GM19372 (cell line): ENCODE measurements around the gene KRTAP10-5.
"Not testable (repeated sequence)": the region's sequence is repeated elsewhere in the genome, so short reads cannot be mapped to it uniquely, and the experiment has no call there.

Experiments used
- ATAC-seq: cut with Tn5 transposase; IDR thresholded peaks from one replicate; pipeline ENCODE4 v1.9.1; 2021; ENCODE audit warnings: mild to moderate bottlenecking, low read depth, moderate library complexity; ENCODE audit not compliant: unreplicated experiment

The KRTAP10-5 gene, protein sequence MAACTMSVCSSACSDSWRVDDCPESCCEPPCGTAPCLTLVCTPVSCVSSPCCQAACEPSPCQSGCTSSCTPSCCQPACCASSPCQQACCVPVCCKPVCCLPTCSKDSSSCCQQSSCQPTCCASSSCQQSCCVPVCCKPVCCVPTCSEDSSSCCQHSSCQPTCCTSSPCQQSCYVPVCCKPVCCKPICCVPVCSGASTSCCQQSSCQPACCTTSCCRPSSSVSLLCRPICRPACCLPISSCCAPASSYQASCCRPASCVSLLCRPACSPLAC

DNA sequence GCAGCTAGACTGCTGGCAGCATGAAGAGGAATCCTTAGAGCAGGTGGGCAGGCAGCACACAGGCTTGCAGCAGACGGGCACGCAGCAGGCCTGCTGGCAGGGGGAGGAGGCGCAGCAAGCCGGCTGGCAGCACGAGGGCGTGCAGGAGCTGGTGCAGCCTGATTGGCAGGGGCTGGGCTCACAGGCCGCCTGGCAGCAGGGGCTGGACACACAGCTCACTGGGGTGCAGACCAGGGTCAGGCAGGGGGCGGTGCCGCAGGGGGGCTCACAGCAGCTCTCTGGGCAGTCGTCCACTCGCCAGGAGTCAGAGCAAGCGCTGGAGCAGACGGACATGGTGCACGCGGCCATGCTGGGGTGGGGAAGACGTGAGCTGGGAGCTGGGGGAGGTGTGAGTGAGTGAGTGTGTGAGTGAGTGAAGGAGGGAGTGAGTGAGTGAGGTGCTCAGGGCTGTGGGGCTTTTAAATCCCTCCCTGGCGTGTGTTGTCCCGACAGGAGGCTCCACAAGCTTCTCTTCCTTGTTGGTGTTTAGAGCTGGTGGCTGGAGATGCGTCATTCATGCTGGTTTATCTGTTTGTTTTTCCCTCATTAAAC lies at the start of gene KRTAP10-5:
Gene KRTAP10-5, minus strand, starts transcription at position 374 of the 591 bp plus-strand sequence. Its CDS starts 26 bp downstream, at position 348.
- ATAC-seq, result not testable (repeated sequence)

DNA sequence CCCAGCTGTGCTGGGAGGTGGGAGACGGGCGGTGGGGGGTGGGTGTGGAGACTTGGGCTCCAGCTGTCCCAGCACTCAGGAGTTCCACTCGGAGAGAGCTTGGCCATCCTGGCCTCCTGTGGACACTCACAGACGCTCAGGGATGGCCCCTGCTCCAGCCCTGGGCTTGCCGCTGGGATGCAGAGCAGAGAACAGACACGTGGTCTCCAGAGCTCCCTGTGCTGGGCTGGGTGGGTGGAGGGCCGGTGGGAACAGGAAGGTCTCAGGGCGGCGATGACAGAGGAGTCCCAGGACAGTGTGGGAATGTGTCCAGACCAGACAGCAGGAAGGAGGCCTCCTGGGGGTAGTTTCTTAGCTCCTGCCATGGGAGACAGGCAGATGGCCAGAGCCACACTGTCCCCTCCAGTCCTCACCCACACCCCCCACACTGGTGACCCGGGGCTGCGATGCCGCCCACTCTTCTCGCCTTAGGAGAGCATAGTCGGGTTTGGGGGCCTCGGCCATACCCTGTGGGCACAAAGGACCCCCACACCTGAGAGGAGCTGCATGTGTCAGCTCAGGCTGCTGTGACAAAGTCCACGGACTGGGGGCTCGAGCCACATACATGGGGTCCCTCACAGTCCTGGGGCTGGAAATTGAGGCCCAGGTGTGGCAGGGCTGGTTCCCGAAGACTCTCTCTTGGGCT lies 48.4 kb upstream of the KRTAP10-5 start:
- no peak for ATAC-seq

DNA sequence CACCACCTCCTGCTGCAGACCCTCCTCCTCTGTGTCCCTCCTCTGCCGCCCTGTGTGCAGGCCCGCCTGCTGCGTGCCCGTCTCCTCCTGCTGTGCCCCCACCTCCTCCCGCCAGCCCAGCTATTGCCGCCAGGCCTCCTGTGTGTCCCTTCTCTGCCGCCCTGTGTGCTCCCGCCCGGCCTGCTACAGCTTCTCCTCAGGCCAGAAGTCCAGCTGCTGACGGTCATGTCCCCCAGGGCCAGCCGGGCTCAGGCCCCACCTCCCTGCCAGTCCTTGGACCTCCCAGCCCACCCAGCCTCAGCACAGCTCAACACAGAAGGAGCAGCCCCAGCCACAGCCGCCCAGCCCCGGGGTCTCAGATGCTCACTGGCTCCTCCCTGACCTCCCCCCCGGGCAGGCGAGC lies 47.4 kb upstream of the KRTAP10-5 start:
- not testable (repeated sequence) for ATAC-seq

DNA sequence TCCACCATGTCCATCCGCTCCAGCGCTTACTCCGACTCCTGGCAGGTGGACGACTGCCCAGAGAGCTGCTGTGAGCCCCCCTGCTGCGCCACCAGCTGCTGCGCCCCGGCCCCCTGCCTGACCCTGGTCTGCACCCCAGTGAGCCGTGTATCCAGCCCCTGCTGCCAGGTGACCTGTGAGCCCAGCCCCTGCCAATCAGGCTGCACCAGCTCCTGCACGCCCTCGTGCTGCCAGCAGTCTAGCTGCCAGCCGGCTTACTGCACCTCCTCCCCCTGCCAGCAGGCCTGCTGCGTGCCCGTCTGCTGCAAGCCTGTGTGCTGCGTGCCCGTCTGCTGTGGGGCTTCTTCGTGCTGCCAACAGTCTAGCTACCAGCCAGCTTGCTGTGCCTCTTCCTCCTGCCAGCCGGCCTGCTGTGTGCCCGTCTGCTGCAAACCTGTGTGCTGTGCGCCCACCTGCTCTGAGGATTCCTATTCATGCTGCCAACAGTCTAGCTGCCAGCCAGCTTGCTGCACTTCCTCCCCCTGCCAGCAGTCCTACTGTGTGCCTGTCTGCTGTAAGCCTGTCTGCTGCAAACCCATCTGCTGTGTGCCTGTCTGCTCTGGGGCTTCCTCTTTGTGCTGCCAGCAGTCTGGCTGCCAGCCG lies 46.9 kb upstream of the KRTAP10-5 start:
- not testable (repeated sequence) for ATAC-seq

DNA sequence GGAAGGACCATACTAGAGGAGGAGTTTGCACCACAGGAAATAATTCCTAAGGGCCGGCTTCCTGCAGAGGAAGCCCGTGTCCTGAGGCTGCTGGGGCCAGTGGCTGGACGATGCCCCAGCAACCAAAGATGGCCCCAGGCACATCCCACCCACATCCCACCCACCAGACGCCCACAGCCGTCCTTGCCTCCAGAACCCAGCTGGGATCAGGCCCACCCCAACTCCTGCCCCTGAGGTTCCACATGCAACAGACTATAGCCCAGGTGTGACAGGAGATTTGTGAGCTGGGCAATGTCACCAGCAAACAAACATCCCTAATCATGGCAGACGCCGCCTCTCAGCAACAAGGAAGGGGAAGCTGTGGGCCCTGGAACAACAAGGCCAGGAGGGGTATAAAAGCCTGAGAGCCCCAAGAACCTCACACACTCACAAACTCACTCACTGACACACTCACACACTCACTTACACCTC lies 46.3 kb upstream of the KRTAP10-5 start, which contains the start of gene KRTAP10-9:
Gene KRTAP10-9, plus strand, starts transcription at position 421 of the 471 bp plus-strand sequence. CDS start 79 bp downstream, outside the sequence.
- ATAC-seq, result no peak

DNA sequence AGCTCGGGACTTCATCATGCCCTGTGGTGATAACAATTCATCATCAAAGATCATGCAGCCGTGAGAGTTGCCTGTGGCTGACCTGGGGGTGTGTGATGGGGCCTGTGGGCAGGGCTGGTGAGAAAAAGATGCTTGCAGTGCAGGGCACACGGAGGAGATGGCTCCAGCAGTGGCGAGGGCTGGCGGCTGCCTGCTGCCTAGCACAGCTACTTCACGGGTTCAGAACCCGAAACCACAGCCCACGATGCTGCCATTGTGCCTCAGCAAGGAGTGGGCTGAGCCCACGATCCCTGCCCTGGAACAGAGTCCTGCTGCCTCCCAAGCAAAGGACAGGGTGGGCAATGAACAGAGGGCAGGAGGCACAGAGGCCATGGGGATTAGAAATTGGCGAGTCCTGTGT lies 45.9 kb upstream of the KRTAP10-5 start:
- ATAC-seq, result no peak

DNA sequence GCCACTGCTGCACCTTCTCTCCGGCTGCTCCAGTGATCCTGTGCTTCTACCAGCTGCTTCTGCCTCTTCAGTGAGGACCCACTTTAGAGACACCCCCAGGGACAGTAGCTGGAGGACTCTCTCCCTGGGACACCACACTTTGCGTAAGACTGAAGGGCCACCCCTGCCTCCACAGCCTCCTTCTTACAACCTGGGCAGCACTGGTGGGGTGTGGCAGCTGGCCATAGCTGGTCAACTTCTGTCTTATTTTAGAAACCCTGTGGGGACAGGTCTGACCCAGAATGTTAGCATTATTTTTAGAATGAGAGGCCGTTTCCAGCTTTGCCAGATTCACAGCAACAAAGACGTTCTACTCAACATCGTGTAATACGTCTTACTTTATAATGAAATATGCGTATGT lies 45.4 kb upstream of the KRTAP10-5 start:
- ATAC-seq, result no peak

DNA sequence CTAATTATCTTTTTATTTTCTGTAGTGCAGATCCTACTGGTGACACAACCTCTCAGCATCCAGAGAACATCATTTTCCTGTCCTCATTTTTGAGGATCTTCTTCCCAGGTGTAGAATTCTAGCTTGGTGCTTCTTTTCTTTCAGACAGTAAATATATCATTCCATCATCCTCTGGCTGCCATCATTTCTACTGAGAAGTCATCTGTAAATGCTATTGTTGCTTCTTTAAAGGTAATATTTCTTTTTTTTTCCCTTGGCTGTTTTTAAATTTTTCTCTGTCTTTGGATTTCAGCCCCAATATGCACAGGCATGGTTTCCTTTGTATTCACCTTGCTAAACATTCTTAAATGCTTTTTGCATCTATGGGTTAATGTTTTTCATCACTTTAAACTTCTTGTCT lies 43.2 kb upstream of the KRTAP10-5 start:
- no peak for ATAC-seq

DNA sequence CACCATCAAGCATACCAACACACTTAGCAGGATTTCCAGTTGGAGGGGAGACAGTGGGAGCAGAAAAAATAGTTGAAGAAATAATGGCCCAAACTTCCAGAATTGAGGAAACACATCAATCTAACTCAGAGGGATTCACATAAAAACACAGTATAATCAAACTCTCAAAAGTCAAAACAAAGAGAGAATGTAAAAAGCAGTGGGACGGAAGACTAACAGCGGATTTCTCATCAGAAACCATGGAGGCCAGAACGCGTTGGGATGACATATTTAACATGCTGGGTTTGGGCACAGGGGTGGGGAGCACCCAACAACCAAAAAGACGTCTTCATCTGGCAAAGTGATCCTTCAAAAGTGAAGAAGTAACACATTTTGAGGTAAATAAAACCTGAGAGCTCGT lies 39.5 kb upstream of the KRTAP10-5 start:
- ATAC-seq, result no peak

DNA sequence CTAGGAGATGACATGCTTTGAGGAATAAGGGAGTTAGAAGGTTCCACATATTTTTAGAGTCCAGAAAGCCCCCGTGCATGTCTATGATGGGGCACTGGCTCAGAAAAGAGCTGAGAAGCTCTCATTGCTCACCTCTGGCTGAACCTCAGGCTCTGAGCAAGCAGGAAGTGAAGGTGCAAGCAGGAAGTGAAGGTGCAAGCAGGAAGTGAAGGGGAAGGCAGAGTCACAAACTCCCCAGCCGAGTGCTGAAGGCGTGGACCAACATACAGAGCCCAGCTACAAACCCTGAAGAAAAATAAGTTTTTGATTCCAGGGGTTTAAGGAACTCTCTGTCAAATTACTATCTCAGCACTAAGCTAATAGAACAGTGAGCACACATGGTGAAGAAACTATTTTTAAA lies 38.5 kb upstream of the KRTAP10-5 start:
- ATAC-seq, result no peak

DNA sequence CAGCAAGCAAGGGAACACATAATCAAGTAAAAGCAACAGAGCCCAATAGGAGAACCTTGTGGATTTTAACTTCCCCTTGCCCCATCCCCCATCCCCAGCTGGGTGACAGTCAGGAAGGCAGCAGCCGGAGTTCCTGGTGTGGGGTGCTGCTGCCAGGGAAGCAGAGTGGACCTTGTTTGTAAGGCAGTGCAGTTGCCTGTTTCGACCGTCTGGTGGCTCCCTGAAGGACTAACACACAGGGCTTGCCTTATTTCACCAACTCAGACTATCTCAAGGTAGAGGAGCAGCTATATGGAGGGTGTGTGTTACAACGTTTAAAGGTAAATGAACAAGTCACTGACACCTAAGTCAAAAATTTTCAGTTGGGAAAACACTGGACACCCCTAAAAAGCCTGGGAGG lies 38.1 kb upstream of the KRTAP10-5 start:
- ATAC-seq, result no peak

DNA sequence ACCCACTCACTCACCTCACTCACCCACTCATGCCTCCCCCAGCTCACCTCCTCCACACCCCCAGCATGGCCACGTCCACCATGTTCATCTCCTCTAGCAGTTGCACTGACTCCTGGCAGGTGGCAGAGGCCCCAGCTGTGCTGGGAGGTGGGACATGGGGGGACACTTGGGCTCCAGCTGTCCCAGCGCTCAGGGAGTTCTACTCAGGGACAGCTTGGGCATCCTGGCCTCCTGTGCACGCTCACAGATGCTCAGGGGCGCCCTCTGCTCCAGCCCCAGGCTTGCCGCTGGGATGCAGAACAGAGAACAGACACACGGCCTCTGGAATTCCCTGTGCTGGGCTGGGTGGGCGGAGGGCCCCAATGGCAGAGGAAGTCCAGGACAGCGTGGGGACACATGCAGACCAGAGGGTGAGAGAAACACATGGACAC lies 36.7 kb upstream of the KRTAP10-5 start:
- ATAC-seq, result no peak

DNA sequence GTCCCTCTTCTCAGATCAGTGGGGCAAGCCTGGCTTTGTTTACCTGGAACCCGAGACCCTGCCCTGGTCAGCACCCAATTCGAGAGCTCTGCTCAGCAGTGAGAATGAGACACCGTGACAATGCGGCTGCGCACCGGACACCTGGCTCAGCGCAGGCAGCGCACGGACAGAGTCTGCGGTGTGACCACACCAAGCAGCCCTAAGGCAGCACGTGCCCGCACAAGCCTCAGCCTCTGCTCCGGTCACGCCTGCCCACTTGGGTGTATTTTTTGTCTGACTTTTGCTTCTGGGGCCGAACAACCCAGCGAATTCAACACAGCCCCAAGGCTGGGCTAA lies 36.2 kb upstream of the KRTAP10-5 start:
- no peak for ATAC-seq

DNA sequence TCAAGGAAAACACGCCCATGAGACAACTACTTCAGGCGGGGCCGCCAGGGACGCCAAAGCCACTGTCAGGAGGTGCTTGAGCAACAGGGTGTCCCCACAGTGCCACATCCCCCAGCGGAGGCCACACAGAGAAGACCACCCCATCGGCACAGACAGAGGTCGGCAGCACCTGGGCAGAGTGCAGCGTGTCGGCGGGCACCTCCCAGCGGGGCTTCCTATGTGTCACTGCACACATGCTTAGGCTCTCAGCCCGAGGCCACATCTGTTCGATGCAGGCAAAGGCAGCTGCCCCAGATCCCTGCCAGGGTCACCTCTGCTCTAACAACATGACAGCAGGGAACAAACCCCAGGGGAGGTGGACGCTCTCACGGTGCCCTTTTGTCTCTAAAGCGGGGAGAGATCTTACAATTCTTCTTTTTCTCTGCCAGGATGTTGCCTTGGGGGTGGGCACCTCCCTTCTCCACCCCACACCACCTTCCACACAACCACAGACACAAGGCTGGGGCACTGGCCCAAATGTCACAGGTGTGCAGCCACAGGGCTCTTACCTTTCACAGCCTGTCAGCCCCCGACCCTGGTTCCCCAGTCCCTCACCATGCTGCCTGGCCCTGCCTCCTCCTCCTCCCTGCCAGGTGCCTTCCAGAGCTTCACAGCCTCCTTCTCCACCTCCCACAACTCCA lies 35.6 kb upstream of the KRTAP10-5 start:
- no peak for ATAC-seq

DNA sequence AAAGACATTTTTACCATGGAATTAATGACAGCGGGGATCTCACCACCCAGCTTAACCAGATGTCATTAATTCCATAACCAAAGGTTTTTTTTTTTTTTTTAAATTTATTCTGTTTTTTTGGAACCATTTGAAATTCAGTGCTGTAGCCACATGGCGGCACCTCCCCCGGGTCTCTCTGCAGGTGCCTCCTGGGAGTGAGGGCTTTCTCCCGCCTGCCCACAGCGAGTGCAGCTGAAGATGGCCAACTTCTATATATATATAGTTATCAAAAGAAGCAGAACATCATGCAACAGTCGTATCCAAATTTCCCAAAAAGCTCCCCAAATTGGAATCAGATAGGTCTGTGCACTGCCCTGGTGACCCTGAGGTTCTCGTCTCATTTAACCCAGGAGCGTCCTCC lies 35.1 kb upstream of the KRTAP10-5 start:
- no peak for ATAC-seq

DNA sequence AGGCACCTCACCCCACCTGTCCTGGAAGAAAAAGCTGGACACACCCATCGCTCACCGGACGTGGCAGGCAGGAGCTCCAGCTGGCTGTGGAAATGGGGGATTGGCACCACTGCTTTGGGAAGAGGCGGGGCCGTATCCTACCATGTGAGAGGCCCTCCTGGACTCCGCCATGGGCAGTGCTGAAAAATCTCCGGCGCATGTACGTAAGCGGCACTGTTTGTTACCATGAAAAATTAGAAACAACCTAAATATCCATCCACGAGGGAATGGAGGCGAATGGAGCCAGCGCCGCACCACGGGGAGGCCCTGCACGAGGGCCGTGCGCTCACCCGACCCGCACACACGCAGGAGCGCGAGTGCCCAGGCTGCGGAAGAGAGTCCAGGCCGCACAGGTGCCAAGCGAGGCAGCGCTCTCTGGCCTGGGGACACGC lies 34.6 kb upstream of the KRTAP10-5 start:
- ATAC-seq, result no peak

DNA sequence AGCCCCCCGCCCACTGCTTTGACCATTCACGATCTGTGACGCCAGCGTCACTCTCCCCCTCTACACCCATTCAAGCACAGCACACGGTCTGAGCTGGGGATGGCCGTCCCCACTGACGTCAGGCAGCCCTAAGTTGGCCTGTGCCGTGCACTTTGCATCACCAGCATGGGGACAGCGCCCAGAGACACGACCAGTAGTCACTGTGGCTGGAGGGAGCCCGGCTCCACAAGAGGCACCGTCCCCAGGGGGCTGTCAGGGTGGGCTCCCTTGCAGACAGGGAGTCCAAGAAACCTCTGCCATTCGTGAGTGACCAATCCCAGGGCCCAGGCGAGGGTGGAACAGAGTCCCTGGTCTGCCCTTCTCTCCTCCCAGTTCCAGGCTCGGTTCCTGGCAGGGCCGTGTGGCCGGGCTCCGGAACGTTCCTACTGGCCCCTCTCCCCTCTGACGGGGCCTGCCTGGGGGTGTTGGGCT lies 33.8 kb upstream of the KRTAP10-5 start:
- no peak for ATAC-seq

DNA sequence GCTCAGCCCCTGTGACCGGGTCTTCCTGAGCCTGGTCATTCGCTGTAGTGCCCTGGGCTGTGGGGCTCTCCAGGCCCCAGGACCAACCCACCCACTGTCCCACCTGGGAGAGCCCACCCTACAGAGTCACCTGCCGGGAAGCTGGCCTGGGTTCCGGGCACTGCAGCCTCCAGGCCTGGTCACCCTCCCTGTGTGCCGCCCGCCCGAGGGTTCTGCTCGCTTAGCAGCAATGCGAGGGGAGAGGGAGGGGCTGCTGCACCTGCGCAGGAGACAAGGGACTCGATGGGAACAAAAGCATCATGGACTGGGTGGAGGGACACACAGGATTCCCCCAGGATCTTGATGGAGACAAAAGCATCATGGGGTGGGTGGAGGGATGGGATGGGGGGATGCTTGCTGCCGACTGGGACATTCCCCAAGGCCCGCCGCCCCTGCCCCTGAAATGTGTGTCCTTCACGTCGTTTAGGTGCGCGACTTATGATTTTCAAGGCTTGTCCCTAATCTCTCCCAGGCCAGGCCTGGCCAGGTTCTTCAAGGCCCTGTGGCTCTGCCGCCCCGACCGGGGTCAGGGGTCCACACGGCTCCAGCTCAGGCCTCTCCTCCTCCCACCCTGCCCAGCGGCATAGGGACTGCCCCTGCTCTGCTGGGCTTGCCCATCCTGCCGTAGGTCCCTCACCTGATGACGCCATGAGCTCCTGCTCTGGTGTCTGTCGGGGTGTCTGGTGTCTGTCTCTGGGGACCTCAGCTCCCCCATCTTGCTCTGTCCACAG lies 33.2 kb upstream of the KRTAP10-5 start:
- no peak for ATAC-seq

DNA sequence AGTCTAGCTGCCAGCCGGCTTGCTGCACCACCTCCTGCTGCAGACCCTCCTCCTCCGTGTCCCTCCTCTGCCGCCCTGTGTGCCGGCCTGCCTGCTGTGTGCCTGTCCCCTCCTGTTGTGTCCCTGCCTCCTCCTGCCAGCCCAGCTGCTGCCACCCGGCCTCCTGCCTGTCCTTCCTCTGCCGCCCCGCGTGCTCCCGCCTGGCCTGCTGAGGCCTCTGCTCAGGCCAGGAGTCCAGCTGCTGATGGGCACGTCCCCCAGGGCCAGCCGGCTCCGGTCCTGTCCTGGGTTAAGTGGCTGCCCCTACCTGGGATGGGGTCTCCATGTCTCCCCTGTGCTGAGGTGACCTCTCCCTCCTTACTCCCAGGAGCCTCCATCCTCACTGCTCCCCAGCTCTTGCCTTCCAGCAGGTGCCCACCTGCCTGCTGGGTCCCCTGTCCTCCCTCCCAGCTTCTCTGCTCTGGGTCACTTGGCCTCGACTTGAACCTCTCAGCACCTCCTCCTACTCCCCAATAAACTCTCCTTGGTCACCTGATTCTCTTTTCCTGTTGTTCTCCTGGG lies 32.3 kb upstream of the KRTAP10-5 start:
- no peak for ATAC-seq
